ENCODE results near the gene ZMIZ1. TPM values are rescaled to one million over a fixed set of nuclear protein-coding genes. Genes with fewer than 3 reads are reported as not detected.

Gene ZMIZ1
- total RNA-seq, 2 donors from 2014 or later, result 32.9 to 82.6 TPM

DNA sequence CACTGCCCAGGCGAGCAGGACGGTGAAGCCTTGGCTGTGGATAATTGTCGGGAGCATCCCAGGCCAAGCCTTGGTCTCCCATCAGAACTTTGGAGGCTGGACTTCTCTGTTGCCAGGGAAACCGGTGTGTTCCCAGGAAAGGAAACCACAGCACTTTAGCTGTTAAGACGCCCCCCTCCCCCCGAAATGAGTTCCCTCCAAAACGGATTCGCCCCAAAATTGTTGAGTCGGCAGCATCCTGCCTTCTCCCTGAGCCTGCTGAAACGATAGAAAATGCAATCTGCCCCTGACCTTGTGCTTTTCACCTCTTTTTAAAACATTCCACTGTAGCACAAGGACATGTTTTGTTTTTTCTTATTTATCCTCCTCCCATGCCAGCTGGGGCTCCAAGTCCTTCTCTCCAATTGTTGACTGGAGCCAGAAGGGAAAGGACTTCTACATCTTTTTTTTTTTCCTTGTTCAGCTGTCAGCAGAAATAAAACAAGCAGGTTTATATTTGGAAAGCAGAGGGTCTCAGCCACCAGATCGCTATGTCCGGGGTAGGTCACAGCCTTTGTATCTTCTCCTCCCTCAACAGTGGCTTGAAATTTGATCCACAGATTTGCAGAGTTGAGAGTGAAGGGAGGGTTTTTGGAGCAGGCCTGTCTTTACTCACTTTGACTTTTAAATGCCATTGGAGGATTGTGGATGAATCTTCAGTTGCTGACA is 116.5 kb downstream of the ZMIZ1 start:
- Mint-ChIP-seq H3K9me3 (no peaks in the 10 kb centered on the region), H3K4me3 (no peak overlapping the region), H3K4me1 (no peaks in the 10 kb centered on the region), H3K36me3 (ENCODE audit: low read depth) (peaks cover 5% of the 10 kb centered on the region), H3K27me3 (no peaks in the 10 kb centered on the region), H3K27ac (peak overlapping the region; percentile 11)
- no peak for ATAC-seq (replicated peaks)

GRCh38 chr10:79185796-79186374 is 117.1 kb downstream of the ZMIZ1 start:
- ATAC-seq (replicated peaks), result no peak
- Mint-ChIP-seq H3K36me3 (ENCODE audit: low read depth) (peaks cover 5% of the 10 kb centered on the region), H3K9me3 (no peaks in the 10 kb centered on the region), H3K27ac (peak overlapping the region; percentile 11), H3K27me3 (no peaks in the 10 kb centered on the region), H3K4me3 (no peak overlapping the region), H3K4me1 (no peaks in the 10 kb centered on the region)

DNA sequence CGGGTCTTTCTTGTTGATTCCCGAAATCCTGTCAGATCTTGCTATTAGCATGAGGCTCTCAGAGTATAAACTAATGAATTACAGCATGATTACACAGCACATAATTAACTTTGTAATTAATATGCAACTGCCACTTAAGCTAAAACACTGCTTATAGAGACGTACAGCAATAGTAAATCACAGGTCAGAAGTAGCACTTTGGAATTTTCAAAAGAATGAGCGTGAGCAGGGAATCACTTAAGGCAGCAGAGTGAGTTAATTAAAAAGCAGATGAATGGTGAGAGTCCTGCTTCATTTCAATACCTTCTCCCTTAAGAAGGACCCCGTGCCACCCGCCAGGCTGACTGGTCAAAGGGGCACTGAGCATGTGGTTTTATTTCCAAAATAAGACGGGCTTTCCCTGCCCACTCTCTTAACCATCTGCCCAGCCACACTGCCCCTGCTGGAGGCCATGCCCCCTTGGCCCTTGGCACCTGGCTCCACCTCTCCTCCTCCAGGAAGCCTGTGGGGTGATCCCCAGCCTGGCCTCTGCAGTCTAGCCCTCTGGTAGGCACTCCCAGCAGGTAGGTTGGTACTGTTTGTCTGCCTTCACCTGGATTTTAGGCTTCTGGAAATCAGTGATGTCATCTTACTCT is 117.8 kb downstream of the ZMIZ1 start:
- Mint-ChIP-seq H3K27ac (peak overlapping the region; percentile 11), H3K27me3 (no peaks in the 10 kb centered on the region), H3K4me3 (no peak overlapping the region), H3K36me3 (ENCODE audit: low read depth) (peaks cover 5% of the 10 kb centered on the region), H3K9me3 (no peaks in the 10 kb centered on the region), H3K4me1 (no peaks in the 10 kb centered on the region)
- ATAC-seq (replicated peaks), result no peak

- no peaks in the 10 kb centered on the region for H3K4me1 Mint-ChIP-seq
- H3K36me3 Mint-ChIP-seq (ENCODE audit: low read depth), result peaks cover 5% of the 10 kb centered on the region
- ATAC-seq (replicated peaks), result no peak
- no peak overlapping the region for H3K4me3 Mint-ChIP-seq
- no peak overlapping the region for H3K27ac Mint-ChIP-seq
- H3K9me3 Mint-ChIP-seq, result no peaks in the 10 kb centered on the region
- H3K27me3 Mint-ChIP-seq, result no peaks in the 10 kb centered on the region
Measured at GRCh38 chr10:79187121-79187940, 118.6 kb downstream of the ZMIZ1 start.

DNA sequence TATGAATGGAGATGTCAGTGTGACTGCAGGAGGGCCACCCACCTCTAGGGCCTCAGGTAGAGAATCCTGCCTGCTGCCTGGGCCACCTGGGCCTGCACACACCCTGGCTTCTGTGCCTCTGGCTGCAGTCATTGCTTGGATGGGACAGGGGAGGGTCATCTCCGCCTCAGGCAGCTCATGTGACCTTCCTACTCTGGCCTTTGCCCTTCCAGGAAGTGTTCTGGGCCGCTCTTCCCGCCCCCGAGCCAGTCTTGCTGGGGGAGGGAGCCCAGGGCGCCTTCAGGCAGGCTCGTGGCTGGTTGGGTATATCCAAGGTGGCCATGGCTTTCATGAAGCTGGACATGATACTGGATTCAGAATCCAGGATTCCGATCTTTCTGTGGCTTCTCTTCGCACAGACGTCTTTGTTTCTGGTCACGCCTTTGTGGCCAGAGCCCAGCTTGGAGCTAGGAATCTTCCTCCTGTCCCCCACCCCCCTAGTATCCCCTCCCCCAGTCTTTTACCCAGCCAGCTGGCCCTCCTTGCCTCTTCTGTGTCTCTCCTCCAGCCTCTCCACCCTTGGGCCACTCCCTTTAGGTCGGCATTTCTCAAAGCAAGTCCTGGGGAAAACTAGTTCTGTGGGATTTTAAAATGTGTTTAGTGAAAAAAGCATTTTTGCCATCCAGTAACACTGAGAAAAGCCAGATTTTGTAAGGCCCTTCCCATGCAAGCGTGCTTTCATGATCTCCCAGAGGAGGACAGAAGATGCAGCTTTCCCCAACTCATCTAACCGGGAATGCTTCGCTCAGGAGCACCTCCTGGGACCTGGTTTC is 119.6 kb downstream of the ZMIZ1 start:
- Mint-ChIP-seq H3K27ac (peak overlapping the region; percentile 72), H3K27me3 (no peaks in the 10 kb centered on the region), H3K4me1 (no peaks in the 10 kb centered on the region), H3K9me3 (no peaks in the 10 kb centered on the region), H3K4me3 (no peak overlapping the region), H3K36me3 (ENCODE audit: low read depth) (peaks cover 5% of the 10 kb centered on the region)
- ATAC-seq (replicated peaks), result no peak

DNA sequence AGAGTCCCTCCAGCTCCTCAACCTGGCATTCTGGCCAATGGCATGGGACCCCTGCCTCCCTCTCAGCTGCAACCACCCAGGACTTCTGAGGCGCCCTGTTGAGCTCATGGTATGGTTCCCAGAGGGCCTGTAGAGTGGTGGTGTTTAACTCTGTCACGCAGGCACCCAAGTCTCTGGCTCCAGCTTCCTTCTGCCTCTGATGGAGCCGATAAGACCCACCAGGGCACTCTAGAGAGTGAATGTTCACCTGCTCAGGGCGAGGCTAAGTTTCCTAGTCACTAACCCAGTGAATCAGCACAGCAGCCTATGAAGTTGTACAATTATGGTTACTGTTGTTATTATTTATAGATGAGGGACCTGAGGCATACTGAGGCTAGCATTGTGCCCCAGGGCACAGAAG is 120.4 kb downstream of the ZMIZ1 start:
- Mint-ChIP-seq H3K4me3 (no peak overlapping the region), H3K36me3 (ENCODE audit: low read depth) (peaks cover 5% of the 10 kb centered on the region), H3K27me3 (no peaks in the 10 kb centered on the region), H3K4me1 (no peaks in the 10 kb centered on the region), H3K9me3 (no peaks in the 10 kb centered on the region), H3K27ac (peak overlapping the region; percentile 72)
- ATAC-seq (replicated peaks), result no peak

GRCh38 chr10:79189853-79190435 is 121.2 kb downstream of the ZMIZ1 start:
- H3K4me1 Mint-ChIP-seq, result no peaks in the 10 kb centered on the region

DNA sequence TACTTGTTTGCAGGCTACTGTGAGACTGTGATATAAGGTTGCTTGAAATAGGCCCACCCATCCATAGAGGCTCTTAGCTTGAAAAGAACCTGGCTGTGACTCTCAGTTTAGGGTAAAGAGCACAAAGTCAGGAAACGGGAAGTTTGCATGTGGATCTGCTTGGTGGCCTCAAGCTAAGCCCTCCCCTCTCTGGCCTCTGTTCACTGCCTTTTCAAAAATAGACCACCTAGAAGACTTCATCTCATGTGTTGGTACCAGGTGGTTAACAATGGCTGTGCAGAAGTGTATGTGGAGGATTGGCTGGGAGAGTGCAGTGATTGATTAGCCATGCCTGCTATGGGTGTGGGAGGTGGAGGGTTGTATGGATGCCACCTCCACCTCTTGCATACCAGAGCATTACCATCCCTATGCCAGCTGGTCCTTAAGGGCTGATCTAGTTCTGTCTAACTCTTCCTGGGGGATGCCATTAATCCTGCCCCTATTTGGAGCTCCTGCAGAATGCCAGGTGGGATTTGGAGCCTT is 122.0 kb downstream of the ZMIZ1 start:
- H3K36me3 Mint-ChIP-seq (ENCODE audit: low read depth), result peaks cover 5% of the 10 kb centered on the region
- H3K4me1 Mint-ChIP-seq, result peaks cover 5% of the 10 kb centered on the region
- H3K9me3 Mint-ChIP-seq, result no peaks in the 10 kb centered on the region
- H3K4me3 Mint-ChIP-seq, result no peak overlapping the region
- no peaks in the 10 kb centered on the region for H3K27me3 Mint-ChIP-seq
- ATAC-seq (replicated peaks), result no peak
- H3K27ac Mint-ChIP-seq, result peak overlapping the region; percentile 75

More at GRCh38 chr10:79189853-79190435, 121.2 kb downstream of the ZMIZ1 start:
- Mint-ChIP-seq H3K4me3 (no peak overlapping the region), H3K27ac (no peak overlapping the region), H3K36me3 (ENCODE audit: low read depth) (peaks cover 5% of the 10 kb centered on the region), H3K27me3 (no peaks in the 10 kb centered on the region), H3K9me3 (no peaks in the 10 kb centered on the region)
- ATAC-seq (replicated peaks), result no peak

GRCh38 chr10:79191951-79192676 is 123.3 kb downstream of the ZMIZ1 start:
- Mint-ChIP-seq H3K27me3 (no peaks in the 10 kb centered on the region), H3K36me3 (ENCODE audit: low read depth) (peaks cover 1% of the 10 kb centered on the region), H3K9me3 (no peaks in the 10 kb centered on the region), H3K4me3 (no peak overlapping the region), H3K4me1 (peaks cover 5% of the 10 kb centered on the region), H3K27ac (peak overlapping the region; percentile 75)
- no peak for ATAC-seq (replicated peaks)

DNA sequence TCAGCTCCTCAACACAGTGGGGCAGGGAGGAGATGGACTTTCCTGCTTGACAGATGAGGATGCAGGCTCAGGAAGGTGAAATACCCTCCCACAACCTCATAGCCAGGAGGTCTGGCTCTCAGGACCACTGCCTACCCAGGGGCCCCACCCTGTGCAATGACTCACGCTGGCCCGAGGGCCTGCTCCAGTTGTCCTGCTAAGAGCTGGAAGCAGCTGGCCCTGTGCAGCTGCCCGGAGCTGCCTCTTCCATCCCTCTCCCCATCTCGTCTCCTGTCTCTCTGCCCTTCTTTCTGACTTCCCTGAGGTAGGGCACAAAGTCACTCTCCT is 123.9 kb downstream of the ZMIZ1 start:
- no peaks in the 10 kb centered on the region for H3K27me3 Mint-ChIP-seq
- H3K27ac Mint-ChIP-seq, result peak overlapping the region; percentile 69
- no peaks in the 10 kb centered on the region for H3K9me3 Mint-ChIP-seq
- peaks cover 5% of the 10 kb centered on the region for H3K4me1 Mint-ChIP-seq
- H3K36me3 Mint-ChIP-seq (ENCODE audit: low read depth), result no peaks in the 10 kb centered on the region
- H3K4me3 Mint-ChIP-seq, result no peak overlapping the region
- no peak for ATAC-seq (replicated peaks)

DNA sequence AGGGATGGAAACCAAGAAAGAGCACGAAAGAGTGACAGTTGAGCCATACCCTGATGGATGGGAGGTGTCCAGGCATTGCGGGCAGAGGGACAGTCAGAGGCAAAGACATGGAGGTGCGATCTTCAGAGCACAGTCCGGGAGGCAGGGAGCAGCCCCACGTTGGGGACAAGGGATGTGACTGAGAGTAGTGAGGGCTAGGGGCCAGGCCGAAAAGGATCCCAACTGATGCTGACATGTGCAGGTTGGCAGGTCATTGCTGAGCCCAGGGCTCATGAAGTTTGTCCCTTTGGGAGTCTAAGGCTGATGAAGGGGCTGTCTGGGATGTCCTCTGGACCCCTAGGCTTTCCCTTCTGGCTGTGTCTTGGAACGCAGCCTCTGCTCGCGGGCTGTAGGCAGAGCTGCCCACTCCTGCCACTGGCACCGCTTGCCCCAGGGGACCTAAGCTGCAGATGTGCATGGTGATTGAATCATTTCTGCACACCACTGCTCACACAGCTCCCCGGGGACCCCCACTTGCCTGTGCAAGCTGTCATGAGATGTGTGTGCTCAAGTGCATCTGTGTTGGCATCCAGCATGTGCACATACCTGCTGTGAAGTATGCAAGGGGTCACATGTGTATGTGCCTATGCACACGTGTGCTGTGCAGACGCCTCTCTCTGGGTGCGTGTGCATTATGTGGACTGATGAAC is 125.1 kb downstream of the ZMIZ1 start:
- no peaks in the 10 kb centered on the region for H3K27me3 Mint-ChIP-seq
- ATAC-seq (replicated peaks), result no peak
- no peak overlapping the region for H3K4me3 Mint-ChIP-seq
- H3K9me3 Mint-ChIP-seq, result no peaks in the 10 kb centered on the region
- peaks cover 5% of the 10 kb centered on the region for H3K4me1 Mint-ChIP-seq
- no peak overlapping the region for H3K27ac Mint-ChIP-seq
- H3K36me3 Mint-ChIP-seq (ENCODE audit: low read depth), result no peaks in the 10 kb centered on the region

GRCh38 chr10:79195091-79195923 is 126.5 kb downstream of the ZMIZ1 start:
- no peaks in the 10 kb centered on the region for H3K36me3 Mint-ChIP-seq (ENCODE audit: low read depth)

More at GRCh38 chr10:79195091-79195923, 126.5 kb downstream of the ZMIZ1 start:
- Mint-ChIP-seq H3K27me3 (no peaks in the 10 kb centered on the region), H3K9me3 (no peaks in the 10 kb centered on the region), H3K27ac (peak overlapping the region; percentile 15), H3K4me1 (peaks cover 5% of the 10 kb centered on the region), H3K4me3 (no peak overlapping the region)
- peak; percentile 85 for ATAC-seq (replicated peaks)
